Spleen (tissue), 7 donors: ENCODE results near the gene CEACAM21.

ENCODE experiments used
- POLR2A ChIP-seq, 3 donors: fragments of 450-650 bp; IDR thresholded peaks; one replicate each; pipeline ENCODE4 v1.5.1; 2017; ENCODE audit warnings: antibody characterized with exemption in 3 of 3, mild to moderate bottlenecking in 1 of 3
- POLR2AphosphoS5 ChIP-seq, 3 donors: sonication (generic); formaldehyde crosslinking; IDR thresholded peaks; one replicate each; pipeline ENCODE4 v1.5.1; 2017; ENCODE audit warnings: antibody characterized with exemption in 3 of 3
- TF ChIP-seq, protein P1 (sequence below), 11 experiments: fragments of 200-600 bp in 7 of 11; fragments of 450-650 bp in 4 of 11; sonication (generic) in 4 of 11; IDR thresholded peaks in 8 of 11; conservative IDR thresholded peaks in 3 of 11; 1 replicate in 7 of 11; 2 replicates in 4 of 11; pipeline versions ENCODE4 v1.4.0 to v1.8.0; 2016 to 2021; ENCODE audit warnings: antibody characterized with exemption in 11 of 11, inconsistent platforms in 4 of 11, mild to moderate bottlenecking in 1 of 11
- donor health status: DM: no; HTN: no; CAD: no; lungs with moderate emphysema.
- donor health status: DM: no; HTN: no; CAD: no.
- donor health status: DM: no; HTN: no; CAD: no.

DNA sequence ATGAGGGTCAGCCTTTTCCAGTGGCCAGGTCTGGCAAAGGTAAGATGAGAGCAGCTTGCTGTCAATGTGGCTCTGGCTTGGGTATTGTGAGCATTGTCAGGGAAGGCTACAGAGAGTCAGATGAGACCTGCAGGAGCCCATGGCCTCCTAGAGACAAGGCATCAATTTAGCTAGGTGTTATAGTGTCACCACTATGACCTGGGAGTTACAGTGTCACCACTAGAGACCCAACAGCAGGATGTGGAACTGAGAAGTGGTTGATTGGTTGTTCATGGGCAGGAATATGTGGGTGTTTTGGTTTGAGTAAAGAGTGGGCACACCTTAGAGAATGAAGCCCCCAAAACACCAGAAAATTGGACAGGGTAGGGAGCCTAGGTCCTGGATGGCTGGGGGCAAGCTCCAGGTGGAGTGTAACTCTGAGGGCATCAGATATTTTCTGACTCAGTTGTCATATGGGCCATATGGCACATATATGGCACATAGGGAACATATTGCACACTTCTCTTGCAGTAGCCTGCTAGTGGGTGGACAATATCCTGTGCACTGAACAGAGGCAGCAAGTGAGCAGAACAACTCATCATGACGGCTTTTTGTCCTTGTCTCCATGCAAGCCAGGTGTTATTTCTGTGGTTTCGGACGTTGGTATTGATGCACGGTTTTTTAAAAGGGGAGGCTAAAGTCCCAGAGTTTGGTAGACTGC, 46.3 kb upstream of the CEACAM21 start:
- TF ChIP-seq, protein P1, sequence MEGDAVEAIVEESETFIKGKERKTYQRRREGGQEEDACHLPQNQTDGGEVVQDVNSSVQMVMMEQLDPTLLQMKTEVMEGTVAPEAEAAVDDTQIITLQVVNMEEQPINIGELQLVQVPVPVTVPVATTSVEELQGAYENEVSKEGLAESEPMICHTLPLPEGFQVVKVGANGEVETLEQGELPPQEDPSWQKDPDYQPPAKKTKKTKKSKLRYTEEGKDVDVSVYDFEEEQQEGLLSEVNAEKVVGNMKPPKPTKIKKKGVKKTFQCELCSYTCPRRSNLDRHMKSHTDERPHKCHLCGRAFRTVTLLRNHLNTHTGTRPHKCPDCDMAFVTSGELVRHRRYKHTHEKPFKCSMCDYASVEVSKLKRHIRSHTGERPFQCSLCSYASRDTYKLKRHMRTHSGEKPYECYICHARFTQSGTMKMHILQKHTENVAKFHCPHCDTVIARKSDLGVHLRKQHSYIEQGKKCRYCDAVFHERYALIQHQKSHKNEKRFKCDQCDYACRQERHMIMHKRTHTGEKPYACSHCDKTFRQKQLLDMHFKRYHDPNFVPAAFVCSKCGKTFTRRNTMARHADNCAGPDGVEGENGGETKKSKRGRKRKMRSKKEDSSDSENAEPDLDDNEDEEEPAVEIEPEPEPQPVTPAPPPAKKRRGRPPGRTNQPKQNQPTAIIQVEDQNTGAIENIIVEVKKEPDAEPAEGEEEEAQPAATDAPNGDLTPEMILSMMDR (IDR thresholded peaks at IDR 0.05 in 8 of 11, conservative IDR thresholded peaks at IDR 0.05 in 3 of 11) = no peak
- TF ChIP-seq POLR2AphosphoS5 (IDR thresholded peaks at IDR 0.05) (no peak), POLR2A (IDR thresholded peaks at IDR 0.05) (no peak)
